Fibroblast of skin of abdomen (primary cell): Measurements from ENCODE around the gene IPPK.

Experiments
- DNase-seq: peaks from one replicate; pipeline ENCODE4 v3.0.0-alpha.2; 2013

Gene IPPK

DNA sequence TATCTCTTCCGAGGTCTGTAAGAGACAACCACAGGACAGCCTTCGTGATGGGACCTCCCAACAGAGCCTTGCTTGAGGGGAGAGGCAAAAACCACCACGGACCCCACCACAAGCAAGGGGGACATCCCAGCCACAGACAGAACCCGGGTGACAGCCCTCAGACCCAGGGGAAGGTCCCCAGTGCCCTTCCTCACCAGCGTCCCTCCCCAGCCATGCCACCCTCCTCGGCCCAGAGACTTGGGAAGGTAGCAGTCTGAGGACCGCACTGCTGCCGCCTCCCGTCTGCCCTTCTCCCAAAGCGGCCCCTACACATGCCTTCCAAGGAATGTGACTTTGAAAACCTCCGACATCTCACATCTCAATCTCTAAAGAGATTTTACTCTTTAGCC, 13.4 kb downstream of the IPPK start:
- DNase-seq: no peak

DNA sequence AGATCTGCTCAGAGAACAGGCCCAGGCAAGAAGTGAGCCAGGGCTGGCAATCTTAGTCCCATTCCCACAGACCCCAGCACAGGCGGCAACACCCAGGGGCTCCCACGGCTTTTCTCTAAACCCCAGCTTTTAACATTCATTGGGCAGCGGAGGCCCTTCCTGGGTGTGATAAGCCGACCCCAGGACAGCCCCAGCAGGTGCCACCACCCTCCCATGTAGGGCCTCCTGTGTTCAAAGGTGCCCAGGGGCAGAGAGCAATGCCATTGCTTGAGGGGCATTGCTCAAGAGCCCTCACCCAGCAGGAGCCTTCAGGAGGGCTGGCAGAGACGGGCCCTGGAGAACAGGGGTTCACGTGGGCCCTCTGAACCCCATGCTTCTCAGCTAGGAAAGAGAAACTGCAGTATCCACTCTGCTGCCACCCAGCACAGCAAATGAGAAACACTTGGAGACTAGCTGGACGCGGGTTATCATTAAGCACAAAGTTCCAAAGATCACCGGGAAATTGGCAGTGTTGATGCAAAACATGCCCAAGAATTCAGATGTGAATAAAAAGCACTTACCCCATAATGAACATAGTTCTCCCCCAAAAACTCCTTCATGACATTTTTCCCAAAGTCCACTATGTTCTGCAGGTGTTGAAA, 13.9 kb downstream of the IPPK start:
- DNase-seq: no peak

DNA sequence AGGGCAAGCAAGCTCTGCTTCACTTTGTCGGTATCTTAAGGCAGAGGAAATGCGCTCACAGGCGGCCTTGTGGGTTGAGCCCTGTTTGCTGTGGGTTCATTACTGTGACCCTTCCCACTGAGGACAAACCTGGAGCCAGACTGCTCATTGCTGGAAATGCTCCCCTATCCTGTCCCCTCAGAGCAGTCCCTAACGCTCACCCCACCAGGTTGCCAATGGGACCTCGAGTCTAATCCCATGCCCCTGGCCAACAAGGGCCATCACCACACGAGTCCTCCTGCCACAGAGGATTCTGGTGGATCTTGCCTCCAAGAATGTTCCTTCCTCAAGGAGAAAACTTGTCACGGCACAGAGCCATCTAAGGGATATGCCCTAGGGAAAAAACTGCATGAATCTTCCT, 14.6 kb downstream of the IPPK start:
- DNase-seq: no peak

DNA sequence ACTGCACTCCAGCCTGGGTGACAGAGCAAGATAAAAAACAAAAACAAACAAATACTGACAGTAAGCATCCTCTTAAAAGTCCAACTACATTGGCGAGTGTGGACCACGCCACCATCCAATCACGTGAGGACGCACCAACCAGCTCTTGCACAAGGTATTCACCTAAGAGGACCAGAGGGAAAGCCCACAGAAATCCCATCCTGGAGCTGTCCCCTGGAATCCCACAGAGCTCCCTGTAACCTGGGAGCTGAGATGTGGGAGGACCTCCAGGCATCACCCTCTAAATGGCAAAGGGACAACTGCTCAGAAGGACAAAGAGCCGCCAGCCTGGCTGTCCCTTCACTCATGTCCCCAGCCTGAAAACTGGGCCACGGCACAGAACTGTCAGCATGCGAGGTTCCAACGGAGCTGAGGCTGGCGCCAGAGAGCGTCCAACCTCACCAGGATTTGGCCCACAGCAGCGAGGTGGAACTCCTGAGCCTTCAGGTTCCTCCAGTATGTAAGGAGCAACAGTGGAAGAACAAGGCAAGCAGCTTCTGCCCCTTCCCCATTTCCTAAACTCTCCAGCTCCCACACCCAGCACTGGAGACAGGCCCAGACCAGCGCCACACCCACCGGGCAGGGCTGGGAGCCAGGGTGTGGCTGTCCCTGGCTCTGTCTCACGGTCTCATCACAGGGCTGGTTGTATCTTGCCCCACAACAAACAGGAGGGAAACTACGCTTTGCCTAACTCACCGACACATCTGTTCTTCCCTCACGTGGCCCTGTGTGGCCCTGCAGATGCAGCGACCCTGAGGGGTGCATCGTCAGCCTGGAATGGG, 15.2 kb downstream of the IPPK start:
- DNase-seq: no peak

DNA sequence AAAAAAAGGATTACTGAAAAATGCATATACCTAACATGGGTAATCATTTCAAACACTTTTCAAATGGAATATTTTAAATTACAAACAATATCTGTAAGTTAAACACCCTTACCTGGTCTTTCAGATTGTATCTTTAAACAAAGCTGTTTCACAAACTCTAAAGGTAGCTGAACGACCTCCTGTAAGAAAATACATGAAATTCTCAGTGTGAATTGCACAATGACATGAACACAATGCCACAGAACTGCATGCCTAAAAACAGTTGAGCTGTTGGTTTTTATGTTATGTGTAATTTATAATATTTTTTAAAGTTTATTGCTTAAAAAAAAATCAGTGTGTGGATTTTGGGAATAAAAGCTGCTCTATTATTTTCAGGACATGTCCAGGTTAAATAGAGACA, 17.5 kb downstream of the IPPK start:
- no peak for DNase-seq

DNA sequence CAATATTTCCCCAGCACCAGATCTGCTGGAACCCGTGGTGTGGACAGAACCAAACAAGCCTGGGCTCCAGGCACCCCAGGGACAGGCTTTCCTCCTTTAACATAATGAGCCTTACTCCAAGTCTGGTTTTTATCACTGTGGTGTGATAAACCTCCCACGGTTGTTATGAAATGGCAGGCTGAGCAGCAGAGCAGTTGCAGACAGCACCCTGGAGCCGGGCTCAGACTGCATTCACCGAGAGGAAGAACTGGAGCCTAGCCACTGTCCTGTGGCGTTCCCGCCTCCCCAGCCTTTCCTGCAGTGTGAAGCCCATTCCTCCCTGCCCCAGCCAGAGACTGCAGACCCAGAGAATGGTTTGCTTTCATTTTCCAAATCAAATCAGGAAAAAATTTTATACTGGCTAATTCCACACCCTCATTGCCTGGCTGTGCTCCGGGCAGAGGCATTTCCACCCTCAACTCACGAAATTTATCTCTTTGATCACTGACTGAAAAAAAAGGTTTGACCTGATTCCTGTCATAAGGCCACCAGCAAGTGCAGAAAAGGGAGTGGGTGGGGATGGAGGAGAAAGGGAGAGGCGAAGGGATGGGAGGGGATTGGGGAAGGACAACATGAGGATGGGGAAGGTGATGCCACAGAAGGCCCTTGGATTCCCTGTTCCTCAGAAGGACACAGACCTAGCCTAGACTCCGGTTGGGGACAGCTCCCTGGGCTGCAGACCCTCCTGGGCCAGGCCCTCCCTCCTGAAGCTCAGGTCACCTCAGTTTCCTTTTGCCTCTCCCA, 18.9 kb downstream of the IPPK start:
- DNase-seq: no peak

DNA sequence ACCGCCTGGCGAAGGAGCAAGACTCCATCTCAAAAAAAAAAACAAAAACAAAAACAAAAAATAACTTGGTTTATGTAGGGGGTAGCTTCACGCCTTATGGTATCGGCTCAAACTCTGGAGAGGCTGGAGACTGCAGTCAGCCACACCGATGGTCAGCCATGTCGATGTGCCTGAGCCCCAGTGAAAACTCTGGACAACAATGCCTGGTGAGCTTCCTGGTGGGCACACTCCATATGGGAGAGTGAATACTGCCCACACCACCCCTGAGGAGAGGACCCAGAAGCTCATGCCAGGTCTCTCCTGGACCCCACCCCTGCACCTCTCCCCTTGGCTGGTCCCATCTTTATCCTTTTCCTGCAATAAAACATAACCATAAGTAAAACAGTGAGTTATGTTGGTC, 19.6 kb downstream of the IPPK start:
- DNase-seq: no peak

DNA sequence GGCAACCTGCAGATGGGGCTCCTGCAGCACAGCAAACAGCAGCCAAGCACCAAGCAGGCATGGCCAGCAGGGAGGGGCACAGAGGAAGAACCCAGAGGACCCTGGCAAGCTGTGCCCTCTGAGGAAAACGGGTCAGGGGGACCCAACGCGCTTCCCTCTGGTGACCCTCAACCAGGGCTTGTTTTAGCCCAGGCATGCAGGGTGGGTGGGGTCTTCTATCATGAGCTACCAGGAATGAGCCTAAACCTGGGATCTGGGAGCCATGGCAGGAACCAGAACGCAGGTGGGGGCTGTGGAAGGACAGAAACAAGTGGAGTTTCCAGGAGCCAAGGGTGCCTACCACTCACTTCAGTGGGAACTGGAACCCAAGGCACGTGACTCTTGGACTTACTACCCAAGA, 20.9 kb downstream of the IPPK start:
- no peak for DNase-seq

DNA sequence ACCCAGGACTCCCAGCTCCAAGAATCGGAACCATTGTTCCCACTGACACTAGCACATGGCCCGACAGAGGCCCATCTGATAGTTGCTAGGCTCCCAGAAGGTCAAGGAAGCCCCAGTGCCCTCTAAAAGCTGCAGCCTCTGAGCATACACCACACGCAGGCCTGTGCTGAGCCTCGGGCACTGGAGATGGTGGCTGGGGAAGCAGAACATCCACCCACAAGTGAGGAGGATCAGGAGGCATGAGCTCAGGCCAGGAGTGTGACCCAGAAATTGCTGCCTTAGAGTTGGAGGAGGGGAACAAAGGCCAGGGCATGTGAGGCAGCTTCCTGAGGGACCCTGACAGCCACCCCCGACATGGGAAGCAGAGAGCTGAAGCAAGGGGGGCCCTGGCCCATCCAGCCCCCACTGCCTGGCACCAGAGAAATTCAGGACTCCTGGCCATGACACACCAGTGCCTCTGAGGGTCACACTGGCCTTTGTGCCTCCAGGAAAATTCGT, 21.4 kb downstream of the IPPK start:
- DNase-seq: no peak

DNA sequence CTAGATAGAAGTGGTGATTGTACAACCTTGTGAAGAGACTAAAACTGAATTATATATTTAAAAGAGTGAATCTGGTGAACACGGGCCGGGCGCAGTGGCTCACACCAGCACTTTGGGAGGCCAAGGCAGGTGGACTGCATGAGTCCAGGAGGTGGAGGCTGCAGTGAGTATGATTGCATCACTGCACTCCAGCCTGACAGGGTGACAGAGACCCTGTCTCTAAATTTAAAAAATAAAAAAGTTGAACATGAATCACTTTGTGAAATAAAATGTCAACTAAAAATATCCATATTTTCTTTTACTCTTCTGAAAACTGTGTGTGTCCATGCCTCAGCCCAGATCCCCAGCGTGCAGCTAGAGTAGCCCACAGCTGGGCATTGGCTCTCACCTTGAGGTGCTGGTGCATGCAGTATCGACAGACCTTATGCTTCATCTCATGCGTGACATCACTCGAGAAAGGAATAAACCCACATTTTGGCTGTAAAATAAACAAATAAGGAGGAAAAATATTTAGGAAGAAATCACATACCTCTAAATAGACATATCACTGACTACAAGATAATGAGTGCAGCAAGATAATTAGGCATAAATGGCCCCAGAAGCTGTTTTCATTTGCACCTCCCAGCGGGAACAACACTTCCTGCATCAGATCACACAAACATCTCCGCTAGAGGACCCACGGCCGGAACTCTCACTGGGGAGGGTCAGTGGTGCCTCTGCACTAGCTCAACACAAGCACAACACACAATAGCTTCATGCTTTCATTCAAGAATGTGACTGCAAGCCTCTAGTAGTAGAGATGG, 22.1 kb downstream of the IPPK start:
- no peak for DNase-seq

DNA sequence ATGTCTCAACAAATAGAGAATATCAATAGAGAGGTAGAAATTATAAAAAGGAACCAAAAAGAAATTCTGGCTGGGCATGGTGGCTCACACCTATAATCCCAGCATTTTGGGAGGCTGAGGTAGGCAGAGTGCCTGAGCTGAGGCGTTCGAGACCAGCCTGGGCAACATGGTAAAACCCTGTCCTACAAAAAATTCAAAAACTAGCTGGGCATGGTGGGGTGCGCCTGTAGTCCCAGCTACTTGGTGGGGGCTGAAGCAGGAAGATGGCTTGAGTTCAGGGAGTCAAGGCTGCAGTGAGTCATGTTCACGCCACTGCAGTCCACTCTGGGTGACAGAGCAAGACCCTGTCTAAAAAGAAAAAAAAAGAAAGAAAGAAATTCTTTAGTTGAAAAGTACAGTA, 24.9 kb downstream of the IPPK start:
- no peak for DNase-seq

DNA sequence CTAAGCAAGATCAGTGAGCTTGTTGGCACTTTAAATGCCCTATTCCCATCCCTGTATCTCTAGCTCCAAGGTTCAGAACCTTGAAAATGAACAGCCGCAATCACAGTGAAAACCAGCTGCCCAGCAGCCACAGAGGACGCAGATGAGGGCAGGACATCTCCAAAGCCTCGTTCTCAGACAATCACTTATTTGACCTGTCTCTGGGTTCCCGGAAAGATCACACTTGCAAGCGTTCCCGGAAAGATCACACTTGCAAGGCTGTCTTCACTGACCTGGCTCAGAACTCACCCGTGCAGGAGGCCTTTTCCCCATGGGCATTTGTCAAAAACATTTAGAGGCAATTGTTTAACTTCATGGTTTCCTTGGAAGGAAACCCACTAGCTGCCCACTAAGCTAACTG, 25.7 kb downstream of the IPPK start:
- no peak for DNase-seq

DNA sequence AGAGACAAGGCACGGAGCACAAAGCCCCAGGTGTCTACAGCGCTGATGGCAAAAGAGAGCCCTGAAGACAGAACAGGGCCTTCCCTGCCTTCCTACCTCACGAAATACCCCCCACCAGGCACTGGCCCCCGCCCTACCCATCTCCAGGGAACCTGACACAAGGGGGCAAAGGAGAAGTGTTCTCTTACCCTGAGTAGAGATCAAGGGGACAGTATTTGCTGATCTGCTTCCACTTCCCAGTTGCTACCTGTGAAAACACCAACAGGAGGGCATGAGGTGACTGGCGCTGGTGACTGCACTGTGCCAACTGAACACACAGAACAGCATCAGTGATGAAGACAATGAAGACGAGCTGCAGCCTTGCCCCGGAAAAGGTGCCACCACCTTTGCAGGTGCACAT, 27.4 kb downstream of the IPPK start:
- no peak for DNase-seq

DNA sequence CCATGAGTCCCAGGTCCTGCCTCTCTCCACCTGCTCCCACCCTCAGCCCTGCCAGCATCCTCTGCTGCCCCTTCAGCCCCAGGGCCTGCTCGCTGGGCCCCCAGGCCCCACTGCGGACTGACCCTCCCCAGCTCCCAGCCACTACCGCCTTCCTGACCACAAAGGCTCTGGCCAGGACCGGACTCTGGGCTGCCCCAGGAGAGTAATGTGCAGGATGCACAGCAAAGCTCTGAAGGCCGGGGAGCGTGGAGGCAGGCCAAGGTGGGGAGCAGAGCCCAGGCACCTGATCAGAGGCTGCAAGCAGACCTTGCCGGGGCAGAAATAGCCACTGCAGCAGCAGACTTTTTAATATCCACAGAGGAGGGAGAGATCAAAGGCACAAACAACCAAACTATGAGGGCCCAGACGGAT, 27.9 kb downstream of the IPPK start:
- DNase-seq: no peak

DNA sequence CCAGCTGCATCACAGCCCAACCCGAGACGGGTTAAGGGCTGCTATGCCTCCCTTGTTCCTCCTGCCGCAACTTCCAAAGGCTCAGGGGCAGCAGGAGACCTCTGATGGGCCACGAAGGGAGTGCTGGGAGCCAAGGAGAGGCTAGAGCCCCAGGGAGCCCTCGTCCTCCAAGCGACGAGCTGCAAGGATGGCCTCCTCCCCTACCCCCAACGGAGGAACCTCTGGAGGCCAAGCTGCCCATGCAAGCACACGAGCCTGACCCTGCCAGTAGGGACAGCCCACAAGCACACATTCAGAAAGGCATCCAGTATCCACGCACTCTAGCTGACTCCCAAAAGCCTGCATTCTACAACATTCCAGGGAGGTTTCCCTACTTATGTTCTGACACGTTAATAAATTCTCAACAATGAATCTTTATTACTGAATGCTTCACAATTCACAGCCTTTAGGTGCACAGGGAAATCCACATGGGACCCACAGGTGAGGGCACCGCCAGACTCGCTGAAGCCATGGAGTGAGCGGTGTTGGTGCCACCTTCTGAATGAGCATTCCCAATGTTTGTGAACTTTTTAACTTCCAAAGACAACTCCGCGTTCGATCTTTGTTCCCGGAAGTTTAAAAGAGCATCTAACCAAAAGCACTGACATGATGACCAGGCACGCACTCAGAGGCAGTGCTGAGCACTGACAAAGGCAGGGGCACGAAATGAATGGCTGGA, 28.7 kb downstream of the IPPK start:
- no peak for DNase-seq

DNA sequence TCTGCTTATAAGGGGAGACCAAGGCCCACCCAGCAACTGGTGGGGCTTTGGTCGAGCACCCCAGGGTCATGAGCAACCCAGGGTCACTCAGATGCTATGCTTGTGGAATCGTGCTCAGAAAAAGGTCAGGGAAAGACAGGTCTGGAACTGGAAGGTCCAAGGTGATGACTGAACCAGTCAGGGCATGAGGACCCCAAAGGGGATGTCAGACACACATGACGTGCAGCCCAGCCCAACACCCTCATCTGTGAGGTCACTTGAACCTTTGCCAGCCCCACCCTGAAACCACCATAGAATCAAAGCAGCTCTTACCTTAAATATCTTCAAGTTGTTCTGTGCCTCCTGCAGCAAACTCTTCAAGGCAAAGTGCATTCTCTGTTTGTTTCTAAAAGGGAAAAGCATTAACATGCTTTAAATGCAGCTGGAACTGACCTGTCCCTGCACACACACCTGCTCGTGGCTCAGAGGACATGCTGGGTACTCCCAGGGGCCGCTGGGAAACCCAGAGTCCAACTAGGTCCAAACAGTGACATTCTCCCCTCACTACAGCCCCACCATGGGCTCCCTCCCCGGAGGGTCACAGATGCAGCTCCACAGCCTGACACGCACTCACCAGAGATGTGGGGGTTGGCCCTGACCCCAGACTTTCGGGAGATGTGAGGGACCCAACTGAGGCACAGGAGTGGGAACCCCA, 29.4 kb downstream of the IPPK start:
- DNase-seq: no peak

DNA sequence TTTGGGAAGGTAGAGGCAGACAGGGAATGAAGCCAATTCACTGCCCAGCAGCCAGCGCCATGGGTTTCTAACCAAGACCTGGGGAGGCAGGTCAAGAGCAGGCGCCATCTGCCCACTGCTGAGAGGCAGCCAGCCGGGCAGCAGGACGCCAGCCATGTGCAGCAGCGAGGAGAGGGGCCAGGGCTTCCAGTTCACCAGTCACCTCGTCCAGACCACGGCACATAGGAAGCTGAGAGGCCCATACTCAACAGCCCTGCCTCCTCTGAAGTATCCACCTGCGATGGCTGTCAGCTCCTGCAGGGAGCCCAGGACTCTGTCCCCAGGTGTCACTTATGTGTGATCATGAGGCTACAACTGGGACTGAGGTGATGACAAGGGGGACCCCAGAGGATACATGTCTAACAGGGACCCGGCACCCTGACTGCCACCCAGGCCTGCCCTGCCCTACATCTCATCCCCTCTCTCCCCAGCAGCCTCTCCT, 30.1 kb downstream of the IPPK start:
- no peak for DNase-seq

DNA sequence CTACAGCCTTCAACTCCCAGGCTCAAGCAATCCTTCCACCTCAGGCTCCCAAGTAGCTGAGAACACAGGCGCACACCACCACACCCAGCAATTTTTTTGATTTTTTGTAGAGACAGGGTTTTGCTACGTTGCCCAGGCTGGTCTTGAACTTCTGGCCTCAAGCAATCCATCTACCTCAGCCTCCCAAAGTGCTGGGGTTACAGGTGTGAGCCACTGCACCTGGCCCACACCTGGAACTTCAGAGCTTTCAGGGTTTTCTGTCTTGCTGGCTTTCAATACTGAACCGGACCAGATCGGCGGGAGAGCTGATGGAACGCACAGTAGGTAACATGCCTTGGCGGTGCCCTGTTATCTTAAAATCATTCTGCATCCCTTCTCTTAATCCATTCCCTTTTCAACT, 30.8 kb downstream of the IPPK start:
- no peak for DNase-seq

DNA sequence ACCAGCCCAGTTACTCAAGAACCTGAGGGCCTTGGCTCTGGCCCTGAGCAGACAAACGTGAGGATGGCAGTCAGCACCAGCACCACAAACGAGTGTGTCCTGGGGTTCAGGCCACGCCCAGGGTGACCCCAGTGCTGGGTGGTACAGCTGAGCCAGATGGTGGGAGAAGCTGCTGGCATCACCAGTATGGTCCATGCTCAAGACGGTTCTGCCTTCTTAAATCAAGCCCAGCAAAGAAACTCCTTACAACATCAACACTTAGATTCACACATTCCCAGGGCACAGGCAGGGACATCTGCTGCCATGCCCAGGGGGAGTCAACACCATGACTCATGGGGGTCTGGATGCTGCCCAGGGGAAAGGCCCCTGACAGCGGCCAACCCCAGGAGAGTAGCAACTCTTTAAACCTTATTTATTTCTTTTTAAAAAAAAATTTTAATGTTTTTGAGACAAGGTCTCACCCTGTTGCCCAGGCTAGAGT, 31.3 kb downstream of the IPPK start:
- DNase-seq: no peak

DNA sequence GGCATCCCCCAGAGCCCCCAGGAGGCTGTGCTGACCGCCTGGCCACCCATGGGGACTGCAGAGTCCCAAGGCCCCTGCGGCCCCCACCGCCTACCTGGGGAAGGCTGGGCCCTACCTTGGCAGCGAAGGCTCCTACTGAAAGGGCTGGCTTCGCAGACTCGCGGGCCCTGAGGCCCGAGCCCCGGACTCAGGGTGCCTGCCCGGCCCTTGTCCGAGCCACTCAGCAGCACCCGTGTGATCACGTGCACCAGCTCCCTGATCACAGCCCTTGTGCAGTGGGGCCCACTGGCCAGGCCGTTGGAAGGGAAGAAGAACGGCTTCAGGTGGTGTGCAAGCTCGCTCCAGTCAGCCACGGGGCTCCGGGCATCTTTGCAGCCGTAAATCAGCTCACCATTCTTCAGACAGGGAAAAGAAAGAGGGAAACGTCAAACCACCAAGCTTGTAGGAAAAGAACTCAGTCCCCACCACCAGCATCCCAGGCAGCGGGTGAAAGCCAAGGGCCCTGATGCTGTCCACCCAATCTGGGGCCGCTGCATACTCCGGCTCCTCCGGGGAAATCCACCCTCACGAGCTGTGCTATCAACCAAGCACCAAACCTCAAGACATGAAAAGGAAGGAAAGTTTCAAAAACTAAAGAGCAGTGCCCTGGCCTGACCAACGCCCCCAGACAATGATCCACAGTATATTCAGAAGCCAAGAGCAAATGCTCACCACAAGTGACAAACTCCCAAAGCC, 31.9 kb downstream of the IPPK start:
- no peak for DNase-seq
